WERI-Rb-1 (cell line): ENCODE data around the gene MATCAP1.

Source experiments
- DNase-seq: peaks from one replicate; pipeline ENCODE4 v3.0.0-alpha.2; 2020
- H3K27ac ChIP-seq: fragments of 250-450 bp; sonication (Bioruptor Pico); 2 replicates; pipeline ENCODE4 v1.5.1; 2020; ENCODE audit warnings: mild to moderate bottlenecking, moderate library complexity
- H3K27me3 ChIP-seq: fragments of 250-450 bp; sonication (Bioruptor Pico); 2 replicates; pipeline ENCODE4 v1.5.1; 2021; ENCODE audit warnings: mild to moderate bottlenecking, low read depth, moderate library complexity; ENCODE audit not compliant: insufficient read depth, severe bottlenecking
- H3K36me3 ChIP-seq: fragments of 250-450 bp; sonication (Bioruptor Pico); 2 replicates; pipeline ENCODE4 v1.5.1; 2020; ENCODE audit warnings: mild to moderate bottlenecking, moderate library complexity
- H3K4me3 ChIP-seq: 2 replicates; pipeline ENCODE4 v1.5.1; 2011; ENCODE audit warnings: low read depth, mild to moderate bottlenecking, control low read depth, low read length
- H3K9me3 ChIP-seq: fragments of 250-450 bp; sonication (Bioruptor Pico); 2 replicates; pipeline ENCODE4 v1.5.1; 2021; ENCODE audit warnings: mild to moderate bottlenecking, moderate library complexity; ENCODE audit not compliant: severe bottlenecking
- TF ChIP-seq, protein P1 (sequence below): IDR thresholded peaks from 2 replicates; pipeline ENCODE4 v1.5.1; 2011; ENCODE audit warnings: low read depth, mild to moderate bottlenecking, control low read depth, inconsistent platforms, low read length

Gene MATCAP1

DNA sequence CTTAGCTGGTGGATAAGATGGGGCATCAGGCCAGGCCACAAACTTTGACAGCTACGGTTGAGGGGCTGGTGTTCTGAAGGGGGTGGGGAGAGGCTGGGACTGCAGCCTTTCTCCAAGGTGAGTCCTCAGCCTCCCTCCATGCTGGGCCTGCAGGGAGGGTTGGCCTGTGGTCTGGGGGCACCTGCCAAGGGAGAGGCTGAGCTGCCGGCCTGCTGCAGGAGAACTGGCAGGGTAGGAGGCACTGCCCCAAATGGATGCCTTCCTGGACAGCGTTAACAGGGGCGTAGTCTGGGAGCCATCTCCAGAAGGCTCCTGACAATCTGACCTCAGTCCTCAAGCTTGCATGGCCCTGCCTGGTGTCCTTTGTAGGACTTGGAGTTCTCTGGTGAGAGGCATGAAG, 20.3 kb upstream of the MATCAP1 start:
- TF ChIP-seq, protein P1, sequence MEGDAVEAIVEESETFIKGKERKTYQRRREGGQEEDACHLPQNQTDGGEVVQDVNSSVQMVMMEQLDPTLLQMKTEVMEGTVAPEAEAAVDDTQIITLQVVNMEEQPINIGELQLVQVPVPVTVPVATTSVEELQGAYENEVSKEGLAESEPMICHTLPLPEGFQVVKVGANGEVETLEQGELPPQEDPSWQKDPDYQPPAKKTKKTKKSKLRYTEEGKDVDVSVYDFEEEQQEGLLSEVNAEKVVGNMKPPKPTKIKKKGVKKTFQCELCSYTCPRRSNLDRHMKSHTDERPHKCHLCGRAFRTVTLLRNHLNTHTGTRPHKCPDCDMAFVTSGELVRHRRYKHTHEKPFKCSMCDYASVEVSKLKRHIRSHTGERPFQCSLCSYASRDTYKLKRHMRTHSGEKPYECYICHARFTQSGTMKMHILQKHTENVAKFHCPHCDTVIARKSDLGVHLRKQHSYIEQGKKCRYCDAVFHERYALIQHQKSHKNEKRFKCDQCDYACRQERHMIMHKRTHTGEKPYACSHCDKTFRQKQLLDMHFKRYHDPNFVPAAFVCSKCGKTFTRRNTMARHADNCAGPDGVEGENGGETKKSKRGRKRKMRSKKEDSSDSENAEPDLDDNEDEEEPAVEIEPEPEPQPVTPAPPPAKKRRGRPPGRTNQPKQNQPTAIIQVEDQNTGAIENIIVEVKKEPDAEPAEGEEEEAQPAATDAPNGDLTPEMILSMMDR: no peak
- no peak overlapping the region for H3K27ac ChIP-seq
- DNase-seq: no peak
- H3K4me3 ChIP-seq: no peak overlapping the region
- H3K27me3 ChIP-seq: no peaks in the 10 kb centered on the region
- H3K9me3 ChIP-seq: no peaks in the 10 kb centered on the region
- peaks cover 42% of the 10 kb centered on the region for H3K36me3 ChIP-seq

DNA sequence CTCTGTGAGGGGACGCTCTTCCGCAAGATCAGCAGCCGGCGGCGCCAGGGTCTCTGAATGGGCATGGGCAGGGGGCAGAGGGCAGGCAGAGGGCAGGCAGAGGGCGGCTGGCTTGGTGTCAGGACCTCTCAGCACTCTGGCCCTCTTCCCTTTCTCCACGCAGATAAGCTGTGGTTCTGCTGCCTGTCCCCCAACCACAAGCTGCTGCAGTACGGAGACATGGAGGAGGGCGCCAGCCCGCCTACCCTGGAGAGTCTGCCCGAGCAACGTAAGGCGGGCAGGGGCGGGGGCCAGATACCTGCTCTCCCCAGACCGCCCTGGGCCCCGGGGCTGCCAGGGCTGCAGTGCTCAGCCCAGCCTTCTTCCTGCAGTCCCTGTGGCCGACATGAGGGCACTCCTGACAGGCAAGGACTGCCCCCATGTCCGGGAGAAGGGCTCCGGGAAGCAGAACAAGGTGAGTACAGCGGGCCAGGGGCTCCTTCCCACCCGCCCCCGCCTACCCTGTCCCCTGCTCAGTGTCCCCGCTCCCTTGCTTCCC, 19.3 kb upstream of the MATCAP1 start:
- no peaks in the 10 kb centered on the region for H3K27me3 ChIP-seq
- H3K36me3 ChIP-seq: peaks cover 53% of the 10 kb centered on the region
- H3K4me3 ChIP-seq: no peak overlapping the region
- no peaks in the 10 kb centered on the region for H3K9me3 ChIP-seq
- DNase-seq: no peak
- TF ChIP-seq, protein P1: no peak
- H3K27ac ChIP-seq: no peak overlapping the region

DNA sequence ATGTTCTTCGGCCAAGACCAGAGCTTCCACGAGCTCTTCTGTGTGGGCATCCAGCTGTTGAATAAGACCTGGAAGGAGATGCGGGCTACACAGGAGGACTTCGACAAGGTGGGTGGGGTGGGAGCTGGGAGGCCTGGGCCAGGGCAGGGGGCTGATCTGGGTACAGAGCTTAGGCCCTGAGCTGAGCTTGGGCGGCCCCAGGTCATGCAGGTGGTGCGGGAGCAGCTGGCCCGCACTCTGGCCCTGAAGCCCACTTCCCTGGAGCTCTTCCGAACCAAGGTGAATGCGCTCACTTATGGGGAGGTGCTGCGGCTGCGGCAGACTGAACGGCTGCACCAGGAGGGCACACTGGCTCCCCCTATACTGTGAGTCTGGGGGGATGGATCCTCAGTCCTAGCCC, 18.7 kb upstream of the MATCAP1 start:
- H3K9me3 ChIP-seq: no peaks in the 10 kb centered on the region
- no peak overlapping the region for H3K27ac ChIP-seq
- H3K4me3 ChIP-seq: no peak overlapping the region
- DNase-seq: no peak
- no peaks in the 10 kb centered on the region for H3K27me3 ChIP-seq
- H3K36me3 ChIP-seq: peaks cover 57% of the 10 kb centered on the region
- TF ChIP-seq, protein P1: no peak

DNA sequence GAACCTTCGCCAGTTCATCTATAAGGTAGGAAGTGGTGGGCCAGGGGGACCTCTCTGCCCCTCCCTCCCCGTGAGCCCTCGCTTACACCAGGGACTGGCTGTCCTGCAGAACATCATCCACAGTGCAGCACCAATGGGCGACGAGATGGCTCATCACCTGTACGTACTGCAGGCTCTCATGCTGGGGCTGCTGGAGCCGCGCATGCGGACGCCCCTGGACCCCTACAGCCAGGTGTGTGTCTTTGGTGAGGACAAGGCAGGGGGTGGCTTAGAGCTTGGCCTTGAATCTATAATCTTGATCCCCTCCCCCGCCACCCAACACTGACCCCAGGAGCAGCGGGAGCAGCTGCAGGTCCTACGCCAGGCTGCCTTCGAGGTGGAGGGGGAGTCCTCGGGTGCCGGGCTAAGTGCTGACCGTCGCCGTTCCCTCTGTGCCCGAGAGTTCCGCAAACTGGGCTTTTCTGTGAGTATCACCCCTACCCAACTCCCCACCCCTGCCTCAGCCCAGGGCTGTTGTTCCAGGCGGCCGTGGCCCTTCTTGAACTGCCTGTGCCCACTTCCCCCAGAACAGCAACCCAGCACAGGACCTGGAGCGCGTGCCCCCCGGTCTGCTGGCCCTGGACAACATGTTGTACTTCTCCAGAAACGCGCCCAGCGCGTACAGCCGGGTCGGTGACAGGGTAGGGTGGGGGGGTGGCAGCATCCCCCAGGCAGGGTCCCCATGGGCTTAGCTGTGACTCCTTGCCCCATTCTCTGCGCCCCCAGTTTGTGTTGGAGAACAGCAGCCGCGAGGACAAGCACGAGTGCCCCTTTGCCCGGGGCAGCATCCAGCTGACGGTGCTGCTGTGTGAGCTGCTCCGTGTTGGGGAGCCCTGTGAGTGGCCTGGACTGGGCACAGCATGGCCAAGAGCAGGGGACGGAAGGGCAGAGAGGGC, 17.9 kb upstream of the MATCAP1 start:
- H3K36me3 ChIP-seq: peaks cover 65% of the 10 kb centered on the region
- no peaks in the 10 kb centered on the region for H3K27me3 ChIP-seq
- H3K4me3 ChIP-seq: no peak overlapping the region
- DNase-seq: no peak
- TF ChIP-seq, protein P1: no peak
- H3K27ac ChIP-seq: no peak overlapping the region
- H3K9me3 ChIP-seq: no peaks in the 10 kb centered on the region

DNA sequence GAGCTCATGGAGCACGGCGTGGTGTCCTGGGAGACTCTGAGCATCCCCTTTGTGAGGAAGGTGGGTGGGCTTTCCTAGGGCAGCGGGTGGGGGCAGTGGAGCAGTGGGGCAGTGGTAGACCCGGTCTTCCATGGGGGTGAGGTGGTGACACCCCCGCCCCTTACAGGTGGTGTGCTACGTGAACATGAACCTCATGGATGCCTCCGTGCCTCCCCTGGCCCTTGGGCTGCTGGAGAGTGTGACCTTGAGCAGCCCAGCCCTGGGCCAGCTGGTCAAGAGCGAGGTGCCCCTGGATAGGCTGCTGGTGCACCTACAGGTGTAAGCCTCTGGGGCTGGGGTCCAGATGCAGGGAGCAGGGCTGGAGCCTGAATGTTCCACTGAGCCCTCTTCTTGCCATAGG, 16.7 kb upstream of the MATCAP1 start:
- TF ChIP-seq, protein P1: no peak
- Histone ChIP-seq H3K27me3 (no peaks in the 10 kb centered on the region), H3K36me3 (peaks cover 77% of the 10 kb centered on the region), H3K27ac (no peak overlapping the region), H3K4me3 (no peak overlapping the region), H3K9me3 (no peaks in the 10 kb centered on the region)
- no peak for DNase-seq
